HG03457 (cell line): ENCODE data around the gene IBTK.
"Not testable (repeated sequence)": the region's sequence is repeated elsewhere in the genome, so short reads cannot be mapped to it uniquely, and the experiment has no call there.

ENCODE experiments used
- ATAC-seq: cut with Tn5 transposase; IDR thresholded peaks from one replicate; pipeline ENCODE4 v1.9.1; 2021; ENCODE audit warnings: moderate number of reproducible peaks; ENCODE audit not compliant: unreplicated experiment

Gene IBTK, protein sequence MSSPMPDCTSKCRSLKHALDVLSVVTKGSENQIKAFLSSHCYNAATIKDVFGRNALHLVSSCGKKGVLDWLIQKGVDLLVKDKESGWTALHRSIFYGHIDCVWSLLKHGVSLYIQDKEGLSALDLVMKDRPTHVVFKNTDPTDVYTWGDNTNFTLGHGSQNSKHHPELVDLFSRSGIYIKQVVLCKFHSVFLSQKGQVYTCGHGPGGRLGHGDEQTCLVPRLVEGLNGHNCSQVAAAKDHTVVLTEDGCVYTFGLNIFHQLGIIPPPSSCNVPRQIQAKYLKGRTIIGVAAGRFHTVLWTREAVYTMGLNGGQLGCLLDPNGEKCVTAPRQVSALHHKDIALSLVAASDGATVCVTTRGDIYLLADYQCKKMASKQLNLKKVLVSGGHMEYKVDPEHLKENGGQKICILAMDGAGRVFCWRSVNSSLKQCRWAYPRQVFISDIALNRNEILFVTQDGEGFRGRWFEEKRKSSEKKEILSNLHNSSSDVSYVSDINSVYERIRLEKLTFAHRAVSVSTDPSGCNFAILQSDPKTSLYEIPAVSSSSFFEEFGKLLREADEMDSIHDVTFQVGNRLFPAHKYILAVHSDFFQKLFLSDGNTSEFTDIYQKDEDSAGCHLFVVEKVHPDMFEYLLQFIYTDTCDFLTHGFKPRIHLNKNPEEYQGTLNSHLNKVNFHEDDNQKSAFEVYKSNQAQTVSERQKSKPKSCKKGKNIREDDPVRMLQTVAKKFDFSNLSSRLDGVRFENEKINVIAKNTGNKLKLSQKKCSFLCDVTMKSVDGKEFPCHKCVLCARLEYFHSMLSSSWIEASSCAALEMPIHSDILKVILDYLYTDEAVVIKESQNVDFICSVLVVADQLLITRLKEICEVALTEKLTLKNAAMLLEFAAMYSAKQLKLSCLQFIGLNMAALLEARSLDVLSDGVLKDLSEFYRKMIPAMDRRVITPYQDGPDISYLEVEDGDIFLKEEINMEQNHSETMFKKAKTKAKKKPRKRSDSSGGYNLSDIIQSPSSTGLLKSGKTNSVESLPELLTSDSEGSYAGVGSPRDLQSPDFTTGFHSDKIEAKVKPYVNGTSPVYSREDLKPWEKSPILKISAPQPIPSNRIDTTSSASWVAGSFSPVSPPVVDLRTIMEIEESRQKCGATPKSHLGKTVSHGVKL (N-terminal part only)

GRCh38 chr6:82247505-82248272 is at the start of gene IBTK:
Gene IBTK, minus strand, starts transcription at chr6:82247744. Its CDS starts 7,258 bp downstream, at chr6:82240486.
- peak; percentile 81 for ATAC-seq

DNA sequence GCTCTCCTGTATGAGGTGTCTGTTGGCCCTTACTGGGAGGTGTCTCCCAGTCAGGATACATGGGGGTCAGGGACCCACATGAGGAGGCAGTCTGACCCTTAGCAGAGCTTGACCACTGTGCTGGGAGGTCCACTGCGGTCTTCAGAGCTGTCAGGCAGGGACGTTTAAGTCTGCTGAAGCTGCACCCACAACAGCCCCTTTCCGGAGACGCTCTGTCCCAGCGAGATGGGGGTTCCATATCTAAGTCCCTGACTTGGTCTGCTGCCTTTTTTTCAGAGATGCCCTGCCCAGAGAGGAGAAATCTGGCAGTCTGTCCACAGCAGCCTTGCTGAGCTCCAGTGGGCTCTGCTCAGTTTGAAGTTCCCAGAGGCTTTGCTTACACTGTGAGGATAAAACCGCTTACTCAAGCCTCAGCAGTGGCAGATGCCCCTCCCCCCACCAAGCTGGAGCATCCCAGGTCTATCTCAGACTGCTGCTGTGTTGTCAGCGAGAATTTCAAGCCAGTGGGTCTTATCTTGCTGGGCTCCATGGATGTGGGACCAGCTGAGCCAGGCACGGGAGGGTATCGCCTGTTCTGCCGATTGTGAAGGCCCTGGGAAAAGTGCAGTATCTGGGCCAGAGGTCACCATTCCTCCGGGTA is 36.3 kb upstream of the IBTK start:
- no peak for ATAC-seq

- not testable (repeated sequence) for ATAC-seq
Measured at GRCh38 chr6:82281550-82281949, 34.0 kb upstream of the IBTK start.

DNA sequence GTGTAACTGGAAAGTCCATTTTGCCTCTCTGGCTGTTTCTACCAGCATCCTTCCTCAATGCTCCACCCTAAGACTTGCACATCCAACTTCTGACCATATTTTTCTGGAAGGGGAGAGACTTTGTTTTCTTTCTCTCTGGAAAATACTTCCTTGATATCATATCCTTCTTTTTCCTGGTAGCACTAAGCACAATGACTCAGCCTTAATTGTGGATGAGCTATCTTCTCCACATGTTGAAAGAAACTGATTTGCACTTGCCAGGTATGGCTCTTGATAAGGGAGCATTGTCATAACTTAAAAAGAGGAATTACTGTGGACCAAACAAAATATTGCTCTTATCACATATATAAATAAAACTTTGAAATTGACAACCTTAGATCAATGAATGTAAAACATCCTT is 30.1 kb upstream of the IBTK start:
- ATAC-seq = no peak

- no peak for ATAC-seq
Measured at GRCh38 chr6:82275686-82276085, 28.1 kb upstream of the IBTK start.

DNA sequence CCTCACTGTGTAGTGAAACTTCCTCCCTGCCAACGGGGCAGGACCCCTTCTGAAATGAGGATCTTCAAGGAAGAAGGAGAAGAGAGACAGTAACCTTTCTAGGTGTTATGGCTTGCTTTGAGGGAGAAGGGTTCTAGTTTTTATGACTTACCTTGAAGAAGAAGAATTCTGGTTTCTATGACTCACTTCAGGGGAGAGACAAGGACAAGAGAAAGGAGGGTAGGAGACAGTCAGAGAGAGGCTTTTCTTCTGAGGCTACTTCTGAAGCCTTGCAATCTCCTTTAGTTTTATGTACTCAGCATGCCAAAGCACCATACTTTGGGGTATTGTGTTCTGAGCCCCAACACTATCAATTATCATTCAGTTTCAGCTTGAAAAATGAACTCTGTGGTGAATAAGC is 25.8 kb upstream of the IBTK start:
- no peak for ATAC-seq

DNA sequence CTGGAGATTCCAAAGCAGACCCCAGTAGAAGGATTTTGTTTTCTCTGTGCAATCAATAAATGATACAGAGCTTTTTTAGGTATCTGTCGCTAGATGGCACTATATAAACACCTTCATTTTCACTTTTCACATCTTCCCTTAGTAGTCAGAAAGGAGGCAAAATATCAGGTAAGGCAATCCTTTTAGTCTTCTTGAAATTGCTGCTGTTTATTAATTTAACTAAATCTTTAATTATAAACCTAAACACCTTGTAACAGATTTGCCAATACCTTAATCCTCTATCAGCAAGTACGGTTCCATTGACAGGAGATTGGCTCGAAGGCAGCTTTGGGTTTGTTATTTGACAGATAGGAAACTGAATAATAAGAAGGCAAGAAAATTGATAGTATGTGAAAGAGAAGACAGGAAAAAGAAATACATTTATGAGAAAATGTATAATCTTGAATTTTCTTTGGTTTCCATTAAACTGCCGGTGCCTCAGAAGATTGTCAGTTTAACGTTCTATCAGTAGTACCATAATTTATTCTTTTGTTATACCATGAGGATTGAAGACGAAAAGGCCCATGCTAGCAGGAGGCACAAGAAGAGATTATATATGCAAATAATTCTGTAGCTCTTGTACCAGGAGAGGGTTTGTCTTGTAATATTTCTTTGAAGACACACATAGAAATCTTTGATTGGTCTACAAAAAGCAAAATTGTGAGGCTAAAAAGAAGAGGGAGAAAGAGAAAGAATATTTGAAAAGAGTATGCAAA is 23.5 kb upstream of the IBTK start:
- ATAC-seq = no peak

- ATAC-seq = no peak
Measured at GRCh38 chr6:82268301-82268846, 20.8 kb upstream of the IBTK start.

- no peak for ATAC-seq
Measured at GRCh38 chr6:82264824-82265223, 17.3 kb upstream of the IBTK start.

GRCh38 chr6:82264321-82264720 is 16.8 kb upstream of the IBTK start:
- no peak for ATAC-seq

DNA sequence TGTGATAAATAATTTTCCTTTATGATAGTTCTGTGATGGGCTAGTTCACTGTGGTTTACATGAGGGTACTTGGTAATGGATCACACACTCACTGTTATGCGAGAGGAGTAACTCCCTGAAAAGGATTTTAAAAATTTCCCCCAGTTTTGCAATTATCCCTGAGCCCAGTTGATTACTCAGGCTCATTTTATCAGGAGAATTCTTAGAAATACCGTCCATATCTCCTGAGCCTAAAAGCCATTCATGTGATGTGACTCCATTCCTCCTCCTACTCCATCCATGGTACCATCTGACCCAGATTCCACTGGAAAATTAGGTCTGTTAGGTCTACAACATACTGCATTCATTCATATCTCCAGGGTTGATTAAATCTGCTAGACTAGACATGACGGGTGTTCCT is 16.4 kb upstream of the IBTK start:
- ATAC-seq = no peak

DNA sequence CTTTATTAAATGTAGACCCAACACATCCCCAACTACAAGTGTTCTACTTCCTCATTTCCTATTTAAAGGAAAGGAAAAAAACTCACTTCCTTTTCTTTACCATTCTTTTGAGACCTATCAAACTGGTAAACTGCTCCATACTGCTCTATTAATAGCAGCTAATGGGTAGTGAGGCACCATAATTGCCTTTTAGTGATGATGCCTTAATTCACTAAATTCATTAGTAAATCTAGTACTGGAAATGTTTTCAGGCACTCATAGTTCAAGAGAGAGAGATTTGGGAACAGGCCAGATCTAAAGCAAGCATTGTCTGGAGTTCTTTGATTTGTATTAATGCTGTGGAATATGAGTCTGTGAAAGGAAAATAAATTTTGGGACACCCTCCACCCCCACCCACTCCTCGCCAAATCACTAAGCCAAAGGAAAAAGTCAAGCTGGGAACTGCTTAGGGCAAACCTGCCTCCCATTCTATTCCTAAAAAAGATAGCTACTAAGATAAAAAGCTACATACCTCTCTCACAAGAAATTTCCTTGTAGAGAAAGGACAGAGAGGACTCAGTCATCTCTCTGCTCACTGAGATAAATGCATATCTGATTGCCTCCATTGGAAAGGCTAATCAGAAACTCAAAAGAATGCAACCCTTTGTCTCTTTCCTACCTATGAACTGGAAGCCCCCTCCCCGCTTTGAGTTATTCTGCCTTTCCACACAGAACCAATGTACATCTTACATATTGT is 13.6 kb upstream of the IBTK start:
- ATAC-seq = no peak

GRCh38 chr6:82259389-82259788 is 11.8 kb upstream of the IBTK start:
- no peak for ATAC-seq

DNA sequence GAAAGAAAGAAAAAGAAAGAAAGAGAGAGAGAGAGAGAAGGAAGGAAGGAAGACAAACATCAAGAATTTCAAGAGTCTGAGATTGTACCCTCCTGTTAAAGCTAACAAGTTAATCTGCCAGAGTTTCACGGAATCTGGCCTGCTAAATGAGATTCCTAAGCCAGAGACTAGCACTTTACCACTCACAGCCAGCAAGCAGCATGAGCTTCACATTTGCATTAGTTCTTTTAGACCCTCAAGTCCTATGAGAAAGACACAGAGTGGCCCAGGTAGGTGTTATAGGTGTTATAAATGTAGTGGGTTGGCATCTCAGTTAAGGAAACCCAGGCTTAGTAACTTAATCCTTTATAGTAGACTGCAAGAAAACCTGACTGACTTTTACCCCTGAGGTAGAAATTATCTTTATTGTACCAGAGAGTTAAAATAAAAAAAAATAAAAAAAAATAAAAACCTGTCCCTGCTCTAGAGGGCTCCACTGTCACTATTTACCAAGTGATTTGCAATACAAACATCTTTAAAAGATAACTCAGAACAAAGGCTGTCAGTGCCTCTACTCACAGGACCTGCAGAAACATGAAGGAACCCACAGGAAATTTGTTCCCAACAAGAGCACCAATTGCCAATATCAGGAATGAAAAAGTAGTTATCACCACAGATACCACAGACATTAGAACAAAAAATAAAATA is 9.7 kb upstream of the IBTK start:
- no peak for ATAC-seq

GRCh38 chr6:82254722-82255121 is 7.2 kb upstream of the IBTK start:
- ATAC-seq = not testable (repeated sequence)

- ATAC-seq = no peak
Measured at GRCh38 chr6:82251942-82252341, 4.4 kb upstream of the IBTK start.

DNA sequence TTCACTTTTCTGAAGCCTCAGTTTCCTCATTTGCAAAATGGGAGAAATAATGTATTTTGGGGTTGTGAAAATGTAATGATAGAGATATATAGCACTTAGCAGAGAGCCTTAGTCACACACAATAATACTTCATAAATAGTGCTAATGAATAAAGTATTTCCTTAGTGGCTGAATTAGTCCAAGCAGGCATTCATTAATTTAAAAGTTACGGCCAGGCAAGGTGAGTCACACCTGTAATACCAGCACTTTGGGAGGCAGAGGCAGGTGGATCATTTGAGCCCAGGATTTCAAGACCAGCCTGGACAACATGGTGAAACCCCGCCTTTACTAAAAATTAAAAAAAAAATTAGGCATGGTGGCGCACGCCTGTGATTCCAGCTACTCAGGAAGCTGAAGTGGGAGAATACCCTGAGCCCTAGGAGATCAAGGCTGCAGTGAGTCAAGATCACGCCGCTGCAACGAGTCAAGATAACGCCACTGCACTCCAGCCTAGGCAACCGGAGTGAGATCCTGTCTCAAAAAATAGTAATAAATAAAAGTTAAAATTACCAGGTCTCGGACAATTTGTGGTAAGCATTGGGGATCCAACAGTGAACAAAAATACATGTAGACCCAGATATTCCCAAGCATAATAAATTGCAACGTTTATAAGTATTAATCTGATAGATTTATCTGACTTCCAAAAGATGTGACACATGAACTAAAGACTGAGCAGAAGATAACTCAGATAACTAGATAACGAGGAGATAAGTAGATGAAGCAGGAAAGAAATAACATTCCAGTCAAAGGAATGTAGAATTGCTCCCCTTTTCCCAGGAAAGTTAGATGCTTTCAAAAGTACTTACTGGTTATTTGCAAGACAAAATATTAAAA is 2.1 kb upstream of the IBTK start:
- ATAC-seq = no peak
